Fibroblast of the conjunctiva (primary cell): ENCODE measurements around the gene PLA2G5.

ENCODE experiments used
- DNase-seq: peaks from one replicate; pipeline ENCODE4 v3.0.0-alpha.2; 2010; ENCODE audit warnings: low read depth

Gene PLA2G5

GRCh38 chr1:20068722-20069121 lies 1.3 kb upstream of the PLA2G5 start:
- DNase-seq = no peak

- no peak for DNase-seq
These were observed 363 bp downstream of the PLA2G5 start for GRCh38 chr1:20070357-20070756.

- no peak for DNase-seq
These were observed 1.4 kb downstream of the PLA2G5 start for GRCh38 chr1:20071416-20071815.

GRCh38 chr1:20072771-20073170 lies 2.8 kb downstream of the PLA2G5 start:
- no peak for DNase-seq

- DNase-seq = no peak
These were observed 3.3 kb downstream of the PLA2G5 start for GRCh38 chr1:20073256-20073655.

- no peak for DNase-seq
These were observed 4.2 kb downstream of the PLA2G5 start for GRCh38 chr1:20074055-20074724.

GRCh38 chr1:20074725-20075171 lies 4.8 kb downstream of the PLA2G5 start:
- no peak for DNase-seq

- no peak for DNase-seq
These were observed 5.4 kb downstream of the PLA2G5 start for GRCh38 chr1:20075345-20075744.

GRCh38 chr1:20076223-20076622 lies 6.2 kb downstream of the PLA2G5 start:
- no peak for DNase-seq

- DNase-seq = no peak
These were observed 6.9 kb downstream of the PLA2G5 start for GRCh38 chr1:20076710-20077461.

GRCh38 chr1:20078171-20078651 lies 8.2 kb downstream of the PLA2G5 start:
- no peak for DNase-seq

- no peak for DNase-seq
These were observed 8.7 kb downstream of the PLA2G5 start for GRCh38 chr1:20078711-20079110.

GRCh38 chr1:20079661-20080305 lies 9.8 kb downstream of the PLA2G5 start:
- DNase-seq = no peak

- DNase-seq = no peak
These were observed 10.7 kb downstream of the PLA2G5 start for GRCh38 chr1:20080441-20081352.

- no peak for DNase-seq
These were observed 11.4 kb downstream of the PLA2G5 start for GRCh38 chr1:20081353-20081810.

GRCh38 chr1:20082772-20083171 lies 12.8 kb downstream of the PLA2G5 start:
- DNase-seq = no peak

GRCh38 chr1:20083178-20083944 lies 13.4 kb downstream of the PLA2G5 start:
- no peak for DNase-seq

GRCh38 chr1:20086800-20087199 lies 16.8 kb downstream of the PLA2G5 start:
- no peak for DNase-seq

- no peak for DNase-seq
These were observed 17.7 kb downstream of the PLA2G5 start for GRCh38 chr1:20087668-20088067.

GRCh38 chr1:20089328-20090077 lies 19.5 kb downstream of the PLA2G5 start:
- DNase-seq = no peak
